ENCODE results near the gene MRGPRF. TPM values are rescaled to one million over a fixed set of nuclear protein-coding genes. Genes with fewer than 3 reads are reported as not detected.

MRGPRF gene
- total RNA-seq, 2 donors from 2014 or later: 3.7 to 4.7 TPM

- Mint-ChIP-seq H3K36me3 (ENCODE audit: low read depth) (no peaks in the 10 kb centered on the region), H3K4me3 (no peak overlapping the region), H3K9me3 (no peaks in the 10 kb centered on the region), H3K4me1 (no peaks in the 10 kb centered on the region), H3K27ac (no peak overlapping the region), H3K27me3 (ENCODE audit: insufficient read depth) (no peaks in the 10 kb centered on the region)
- no peak overlapping the region for H3K4me3 ChIP-seq (ENCODE audit: low read length)
- no peak for DNase-seq
- WGBS, 2 experiments (ENCODE audit: insufficient coverage in 1 of 2, insufficient read length in 1 of 2): 86 to 89% methylated on average over 23 to 29 of the region's 29 CpGs
- H3K27me3 ChIP-seq (ENCODE audit: control insufficient read depth, insufficient read depth, low read length, poor library complexity, severe bottlenecking): no peaks in the 10 kb centered on the region
- H3K36me3 ChIP-seq (ENCODE audit: control insufficient read depth, insufficient read depth, low read length): no peaks in the 10 kb centered on the region
- peaks cover 3% of the 10 kb centered on the region for H3K9me3 ChIP-seq (ENCODE audit: control insufficient read depth, low read length)
- H3K9ac ChIP-seq (ENCODE audit: extremely low read depth, low read length, poor library complexity, severe bottlenecking): no peak overlapping the region
- TF ChIP-seq CTCF (conservative IDR thresholded peaks at IDR 0.05): peak; percentile 41
- H3K27ac ChIP-seq (ENCODE audit: low read depth, low read length): no peak overlapping the region
- H3K4me1 ChIP-seq (ENCODE audit: control insufficient read depth, insufficient read depth, low read length): no peaks in the 10 kb centered on the region
These were observed 44.5 kb downstream of the MRGPRF start for GRCh38 chr11:68968306-68969250.

- Histone ChIP-seq H3K4me3 (ENCODE audit: low read length) (no peak overlapping the region), H3K9me3 (ENCODE audit: control insufficient read depth, low read length) (peaks cover 3% of the 10 kb centered on the region), H3K27me3 (ENCODE audit: control insufficient read depth, insufficient read depth, low read length, poor library complexity, severe bottlenecking) (no peaks in the 10 kb centered on the region), H3K36me3 (ENCODE audit: control insufficient read depth, insufficient read depth, low read length) (no peaks in the 10 kb centered on the region), H3K9ac (ENCODE audit: extremely low read depth, low read length, poor library complexity, severe bottlenecking) (no peak overlapping the region), H3K4me1 (ENCODE audit: control insufficient read depth, insufficient read depth, low read length) (no peaks in the 10 kb centered on the region), H3K27ac (ENCODE audit: low read depth, low read length) (no peak overlapping the region)
- no peak for TF ChIP-seq CTCF (conservative IDR thresholded peaks at IDR 0.05)
- H3K4me1 Mint-ChIP-seq: no peaks in the 10 kb centered on the region
- 89 to 92% methylated on average over 7 to 9 of the region's 9 CpGs for WGBS, 2 experiments (ENCODE audit: insufficient coverage in 1 of 2, insufficient read length in 1 of 2)
- no peaks in the 10 kb centered on the region for H3K36me3 Mint-ChIP-seq (ENCODE audit: low read depth)
- H3K27ac Mint-ChIP-seq: no peak overlapping the region
- DNase-seq: no peak
- peaks cover 2% of the 10 kb centered on the region for H3K27me3 Mint-ChIP-seq (ENCODE audit: insufficient read depth)
- H3K4me3 Mint-ChIP-seq: no peak overlapping the region
- no peaks in the 10 kb centered on the region for H3K9me3 Mint-ChIP-seq
These were observed 45.9 kb downstream of the MRGPRF start for GRCh38 chr11:68966894-68967780.

Data from endodermal cell (in vitro differentiated cells).